Measurements from ENCODE around the gene CEP78.

GRCh38 chr9:78325343-78325742 is 89.5 kb downstream of the CEP78 start:
- no peak for TF ChIP-seq POLR2A (IDR thresholded peaks at IDR 0.05; ENCODE audit: low read depth, low read length)
- TF ChIP-seq POLR2AphosphoS5 (IDR thresholded peaks at IDR 0.05; ENCODE audit: low read depth, low read length): no peak
- TF ChIP-seq POU2F2 (IDR thresholded peaks at IDR 0.05; ENCODE audit: low read depth, low read length): no peak
